Measurements from ENCODE around the gene IL36RN.

IL36RN gene

GRCh38 chr2:113058998-113059960, at the start of gene IL36RN:
IL36RN (plus strand) TSS chr2:113059198; CDS start chr2:113059439, 241 bp downstream.
- DNase-seq = no peak
- Mint-ChIP-seq H3K36me3 (no peaks in the 10 kb centered on the region), H3K27me3 (peaks cover 8% of the 10 kb centered on the region), H3K27ac (no peak within 1 kb of the TSS), H3K9me3 (peaks cover 17% of the 10 kb centered on the region), H3K4me3 (no peak within 1 kb of the TSS), H3K4me1 (no peaks in the 10 kb centered on the region)
- CTCF ChIA-PET = interaction anchor here (1.0 to 1.1 kb wide), 2 partner anchors 21 to 100 kb away, joined by 3 to 5 read pairs; no protein-coding TSS in a partner anchor

- no peak overlapping the region for H3K4me3 Mint-ChIP-seq
- CTCF ChIA-PET = interaction anchor here (1.0 kb wide), 1 partner anchor 68 kb away, joined by 3 read pairs; no protein-coding TSS in a partner anchor
- peaks cover 3% of the 10 kb centered on the region for H3K4me1 Mint-ChIP-seq
- no peaks in the 10 kb centered on the region for H3K36me3 Mint-ChIP-seq
- DNase-seq = no peak
- peaks cover 5% of the 10 kb centered on the region for H3K27me3 Mint-ChIP-seq
- H3K9me3 Mint-ChIP-seq = no peaks in the 10 kb centered on the region
- H3K27ac Mint-ChIP-seq = no peak overlapping the region
These were observed 49.4 kb upstream of the IL36RN start for GRCh38 chr2:113009622-113010021.

- no peaks in the 10 kb centered on the region for H3K9me3 Mint-ChIP-seq
- no peak for DNase-seq
- no peak overlapping the region for H3K27ac Mint-ChIP-seq
- H3K4me3 Mint-ChIP-seq = no peak overlapping the region
- H3K36me3 Mint-ChIP-seq = no peaks in the 10 kb centered on the region
- CTCF ChIA-PET = interaction anchor here (1.0 kb wide), 1 partner anchor 69 kb away, joined by 3 read pairs; no protein-coding TSS in a partner anchor
- H3K27me3 Mint-ChIP-seq = peaks cover 5% of the 10 kb centered on the region
- peaks cover 3% of the 10 kb centered on the region for H3K4me1 Mint-ChIP-seq
These were observed 48.9 kb upstream of the IL36RN start for GRCh38 chr2:113010088-113010487.

- H3K9me3 Mint-ChIP-seq = no peaks in the 10 kb centered on the region
- H3K27ac Mint-ChIP-seq = no peak overlapping the region
- CTCF ChIA-PET = interaction anchor here (0.8 kb wide), 1 partner anchor 930 kb away, joined by 3 read pairs; no protein-coding TSS in a partner anchor
- peaks cover 9% of the 10 kb centered on the region for H3K4me1 Mint-ChIP-seq
- peaks cover 5% of the 10 kb centered on the region for H3K27me3 Mint-ChIP-seq
- no peak overlapping the region for H3K4me3 Mint-ChIP-seq
- no peak for DNase-seq
- H3K36me3 Mint-ChIP-seq = no peaks in the 10 kb centered on the region
These were observed 47.9 kb upstream of the IL36RN start for GRCh38 chr2:113011108-113011507.

- DNase-seq = no peak
- no peak overlapping the region for H3K27ac Mint-ChIP-seq
- no peaks in the 10 kb centered on the region for H3K9me3 Mint-ChIP-seq
- peaks cover 10% of the 10 kb centered on the region for H3K27me3 Mint-ChIP-seq
- CTCF ChIA-PET = no interaction called here
- H3K4me1 Mint-ChIP-seq = peaks cover 13% of the 10 kb centered on the region
- no peak overlapping the region for H3K4me3 Mint-ChIP-seq
- H3K36me3 Mint-ChIP-seq = no peaks in the 10 kb centered on the region
These were observed 46.3 kb upstream of the IL36RN start for GRCh38 chr2:113012436-113013335.

GRCh38 chr2:113013336-113013661, 45.7 kb upstream of the IL36RN start:
- Mint-ChIP-seq H3K27ac (no peak overlapping the region), H3K27me3 (peaks cover 14% of the 10 kb centered on the region), H3K4me3 (no peak overlapping the region), H3K4me1 (peaks cover 13% of the 10 kb centered on the region), H3K36me3 (no peaks in the 10 kb centered on the region), H3K9me3 (no peaks in the 10 kb centered on the region)
- no peak for DNase-seq
- CTCF ChIA-PET = interaction anchor here (0.6 kb wide), 1 partner anchor 370 kb away, joined by 3 read pairs; no protein-coding TSS in a partner anchor

- CTCF ChIA-PET = no interaction called here
- H3K27ac Mint-ChIP-seq = no peak overlapping the region
- H3K36me3 Mint-ChIP-seq = no peaks in the 10 kb centered on the region
- no peak overlapping the region for H3K4me3 Mint-ChIP-seq
- no peak for DNase-seq
- peaks cover 13% of the 10 kb centered on the region for H3K4me1 Mint-ChIP-seq
- peaks cover 20% of the 10 kb centered on the region for H3K27me3 Mint-ChIP-seq
- H3K9me3 Mint-ChIP-seq = peaks cover 2% of the 10 kb centered on the region
These were observed 44.9 kb upstream of the IL36RN start for GRCh38 chr2:113014067-113014466.

GRCh38 chr2:113015042-113015441, 44.0 kb upstream of the IL36RN start:
- H3K9me3 Mint-ChIP-seq = peaks cover 2% of the 10 kb centered on the region
- CTCF ChIA-PET = interaction anchor here (1.0 kb wide), 1 partner anchor 73 kb away, joined by 4 read pairs; no protein-coding TSS in a partner anchor
- no peak for DNase-seq
- H3K27me3 Mint-ChIP-seq = peaks cover 23% of the 10 kb centered on the region
- no peak overlapping the region for H3K27ac Mint-ChIP-seq
- no peaks in the 10 kb centered on the region for H3K36me3 Mint-ChIP-seq
- H3K4me1 Mint-ChIP-seq = peaks cover 13% of the 10 kb centered on the region
- no peak overlapping the region for H3K4me3 Mint-ChIP-seq

- Mint-ChIP-seq H3K4me1 (peaks cover 13% of the 10 kb centered on the region), H3K27me3 (peaks cover 20% of the 10 kb centered on the region), H3K4me3 (no peak overlapping the region), H3K27ac (no peak overlapping the region), H3K9me3 (peaks cover 2% of the 10 kb centered on the region), H3K36me3 (no peaks in the 10 kb centered on the region)
- CTCF ChIA-PET = interaction anchor here (1.0 kb wide), 1 partner anchor 74 kb away, joined by 4 read pairs; no protein-coding TSS in a partner anchor
- no peak for DNase-seq
These were observed 43.3 kb upstream of the IL36RN start for GRCh38 chr2:113015655-113016054.

- Mint-ChIP-seq H3K4me3 (no peak overlapping the region), H3K4me1 (peaks cover 10% of the 10 kb centered on the region), H3K36me3 (no peaks in the 10 kb centered on the region), H3K9me3 (peaks cover 2% of the 10 kb centered on the region), H3K27me3 (peaks cover 20% of the 10 kb centered on the region), H3K27ac (no peak overlapping the region)
- no peak for DNase-seq
- CTCF ChIA-PET = no interaction called here
These were observed 40.5 kb upstream of the IL36RN start for GRCh38 chr2:113018509-113018908.

GRCh38 chr2:113021312-113021711, 37.7 kb upstream of the IL36RN start:
- Mint-ChIP-seq H3K4me1 (peaks cover 2% of the 10 kb centered on the region), H3K4me3 (no peak overlapping the region), H3K27me3 (peaks cover 34% of the 10 kb centered on the region), H3K36me3 (no peaks in the 10 kb centered on the region), H3K9me3 (peaks cover 2% of the 10 kb centered on the region), H3K27ac (no peak overlapping the region)
- CTCF ChIA-PET = no interaction called here
- no peak for DNase-seq

- Mint-ChIP-seq H3K4me3 (no peak overlapping the region), H3K9me3 (no peaks in the 10 kb centered on the region), H3K36me3 (no peaks in the 10 kb centered on the region), H3K4me1 (no peaks in the 10 kb centered on the region), H3K27ac (no peak overlapping the region), H3K27me3 (peaks cover 35% of the 10 kb centered on the region)
- no peak for DNase-seq
- CTCF ChIA-PET = no interaction called here
These were observed 34.2 kb upstream of the IL36RN start for GRCh38 chr2:113024764-113025163.

- Mint-ChIP-seq H3K27me3 (peaks cover 38% of the 10 kb centered on the region), H3K9me3 (no peaks in the 10 kb centered on the region), H3K4me1 (no peaks in the 10 kb centered on the region), H3K27ac (no peak overlapping the region), H3K36me3 (no peaks in the 10 kb centered on the region), H3K4me3 (no peak overlapping the region)
- CTCF ChIA-PET = no interaction called here
- no peak for DNase-seq
These were observed 33.3 kb upstream of the IL36RN start for GRCh38 chr2:113025737-113026136.

GRCh38 chr2:113027691-113028090, 31.3 kb upstream of the IL36RN start:
- CTCF ChIA-PET = no interaction called here
- Mint-ChIP-seq H3K36me3 (no peaks in the 10 kb centered on the region), H3K27ac (no peak overlapping the region), H3K9me3 (no peaks in the 10 kb centered on the region), H3K4me1 (no peaks in the 10 kb centered on the region), H3K27me3 (peaks cover 51% of the 10 kb centered on the region), H3K4me3 (no peak overlapping the region)
- no peak for DNase-seq

Measured in activated naive CD4-positive, alpha-beta T cell treated with anti-CD3 and anti-CD28 coated beads, Interleukin-2, amount 10 ng/mL, durations not matched to agents 7 days and 5 days (primary cell).